IPS DF 4.7 (cell line): ENCODE data around the gene CCDC102A.
A peak's percentile ranks its signal among the peaks of the same experiment; 100 is the strongest.

Source experiments
- DNase-seq: peaks from one replicate; pipeline ENCODE4 v3.0.0-alpha.2; 2013; ENCODE audit warnings: low spot score; ENCODE audit errors: extremely low read depth

The CCDC102A gene

GRCh38 chr16:57479205-57479975, 57.0 kb downstream of the CCDC102A start:
- DNase-seq: no peak

DNA sequence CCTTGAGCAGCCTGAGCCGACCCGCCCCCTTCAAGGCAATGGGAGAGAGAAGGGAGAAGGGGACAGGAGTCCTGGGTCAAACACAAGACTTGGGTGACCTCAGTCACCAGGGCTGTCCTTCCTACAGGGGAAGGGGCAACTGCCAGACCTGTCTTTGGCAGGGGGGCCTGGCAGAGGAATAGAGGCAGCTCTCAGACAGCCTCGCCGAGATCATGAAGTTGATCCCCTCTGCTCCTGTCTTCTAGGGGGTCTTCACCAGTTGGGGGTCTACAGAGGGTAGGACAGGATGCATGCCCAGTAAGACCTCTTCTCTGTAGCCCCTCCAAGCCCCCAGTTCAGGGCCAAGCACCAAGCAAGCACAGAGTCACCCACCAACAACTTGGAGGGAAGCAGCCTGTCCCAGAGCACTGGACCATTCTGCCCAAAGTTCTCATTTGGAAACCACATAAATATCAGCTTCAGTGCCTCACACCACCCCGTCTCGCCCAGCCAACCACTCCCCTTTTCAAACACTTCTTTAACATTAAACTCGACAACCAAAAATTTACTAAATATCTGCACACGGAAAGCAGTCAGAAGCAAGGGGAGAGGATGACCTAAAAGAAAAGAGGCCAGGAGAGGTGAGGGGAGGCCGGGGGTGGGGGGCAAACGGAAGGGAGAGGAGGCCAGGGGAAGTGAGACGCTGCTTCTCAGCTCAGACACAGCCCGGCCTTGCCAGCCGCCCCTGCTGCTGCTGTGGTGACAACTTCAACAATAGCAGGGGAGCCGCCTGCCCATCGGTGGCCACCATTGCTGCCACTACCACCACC, 57.8 kb downstream of the CCDC102A start:
- DNase-seq: no peak

GRCh38 chr16:57477531-57478202, 58.7 kb downstream of the CCDC102A start:
- DNase-seq: no peak

GRCh38 chr16:57476546-57477410, 59.6 kb downstream of the CCDC102A start:
- DNase-seq: no peak

DNA sequence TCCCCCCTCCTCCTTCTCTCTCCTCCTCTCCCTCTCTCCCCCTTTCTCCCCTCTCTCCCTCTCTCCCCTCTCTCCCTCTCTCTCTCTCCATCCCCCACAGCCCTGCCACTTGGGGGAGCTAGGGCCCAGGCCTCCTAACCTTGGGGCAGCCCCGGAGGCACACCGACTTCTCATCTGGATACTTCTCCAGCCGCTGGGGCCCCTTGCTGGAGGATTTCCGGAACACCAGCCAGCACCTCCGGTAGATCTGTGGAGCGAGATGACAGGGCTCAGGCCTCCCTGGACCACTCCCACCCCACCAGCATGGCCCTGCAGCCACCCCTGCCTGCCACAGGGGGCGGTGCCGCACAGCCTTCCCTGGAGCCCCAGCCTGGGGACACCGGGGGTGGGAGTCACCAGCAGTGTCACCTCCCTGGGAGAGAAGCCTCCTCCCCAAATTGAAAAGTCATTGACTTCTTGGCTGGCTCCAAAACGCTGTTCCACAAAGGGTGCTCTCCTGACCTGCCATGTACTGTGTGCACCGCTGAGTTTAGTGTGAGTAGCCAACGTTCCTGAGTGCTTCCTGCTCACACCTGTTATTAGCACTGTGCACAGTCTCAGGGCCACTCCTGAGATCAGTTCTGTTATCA, 60.5 kb downstream of the CCDC102A start:
- peak; percentile 87 for DNase-seq

DNA sequence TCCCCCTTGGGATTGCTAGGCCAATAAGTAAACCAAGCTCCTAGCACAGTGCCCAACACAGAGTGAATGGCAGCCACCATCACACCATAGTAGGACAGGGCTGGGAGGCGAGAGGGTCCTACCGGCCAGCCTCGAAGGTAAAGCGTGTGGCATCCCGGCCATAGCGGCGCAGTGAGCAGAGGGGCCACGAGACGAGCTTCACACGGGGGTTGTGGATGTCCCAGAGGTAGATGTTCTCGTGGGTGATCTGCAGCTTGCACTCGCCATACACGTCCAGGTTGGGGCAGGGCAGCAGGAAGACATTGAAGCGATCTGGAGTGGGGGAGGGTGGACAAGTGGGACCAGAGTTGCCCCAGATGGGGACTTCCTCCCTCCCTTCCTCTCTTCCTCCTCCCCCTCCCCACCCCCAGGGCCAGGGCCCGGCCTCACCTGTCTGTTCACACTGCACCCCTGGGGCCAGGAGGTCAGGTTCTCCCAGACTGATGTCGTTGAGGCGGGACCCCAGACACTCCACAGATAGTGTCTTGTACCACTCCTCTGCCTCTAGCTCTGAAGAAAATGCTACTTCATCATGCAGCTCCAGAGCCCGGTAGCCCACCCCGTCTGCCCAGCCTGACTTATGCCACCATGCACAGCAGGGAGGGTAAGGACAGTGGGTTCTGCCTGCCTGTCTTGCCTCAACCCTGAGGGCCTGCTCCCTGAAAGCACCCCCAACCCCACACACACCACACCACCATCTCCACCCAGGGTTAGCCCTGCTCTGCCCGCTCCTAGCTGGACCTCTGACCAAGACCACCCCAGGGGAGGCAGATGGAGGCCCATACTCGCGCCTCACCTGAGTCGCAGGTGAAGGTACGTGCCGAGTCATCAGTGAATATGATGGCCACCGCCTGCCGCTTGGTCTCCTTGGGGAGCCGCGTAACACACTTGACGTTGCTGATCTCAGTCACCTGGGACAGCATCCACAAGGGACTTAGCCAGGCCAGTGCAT, 61.4 kb downstream of the CCDC102A start:
- DNase-seq: no peak

GRCh38 chr16:57473906-57474305, 62.5 kb downstream of the CCDC102A start:
- no peak for DNase-seq

GRCh38 chr16:57473176-57473840, 63.1 kb downstream of the CCDC102A start:
- no peak for DNase-seq

DNA sequence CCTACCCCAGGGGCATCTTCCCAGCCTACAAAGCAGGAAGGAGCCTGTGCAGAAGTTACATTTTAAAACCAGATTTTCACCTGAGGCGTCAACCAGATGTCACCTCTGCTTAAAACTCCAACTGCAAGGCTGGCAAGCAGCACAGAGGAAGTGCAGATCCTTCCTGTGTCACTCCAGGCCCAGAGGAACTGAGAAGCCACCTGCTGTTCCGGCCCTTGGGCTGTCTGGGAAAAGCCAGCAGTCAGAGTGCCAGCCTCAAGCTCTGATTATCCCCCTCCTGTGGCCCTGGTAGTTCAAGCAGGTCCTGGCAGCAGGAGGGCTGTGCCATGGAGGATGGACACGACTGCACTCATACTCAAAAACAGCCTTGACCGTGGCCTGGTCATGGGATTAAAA, 63.7 kb downstream of the CCDC102A start:
- no peak for DNase-seq

GRCh38 chr16:57471852-57472664, 64.3 kb downstream of the CCDC102A start:
- no peak for DNase-seq

- no peak for DNase-seq
These were observed 65.2 kb downstream of the CCDC102A start for GRCh38 chr16:57471209-57471608.

DNA sequence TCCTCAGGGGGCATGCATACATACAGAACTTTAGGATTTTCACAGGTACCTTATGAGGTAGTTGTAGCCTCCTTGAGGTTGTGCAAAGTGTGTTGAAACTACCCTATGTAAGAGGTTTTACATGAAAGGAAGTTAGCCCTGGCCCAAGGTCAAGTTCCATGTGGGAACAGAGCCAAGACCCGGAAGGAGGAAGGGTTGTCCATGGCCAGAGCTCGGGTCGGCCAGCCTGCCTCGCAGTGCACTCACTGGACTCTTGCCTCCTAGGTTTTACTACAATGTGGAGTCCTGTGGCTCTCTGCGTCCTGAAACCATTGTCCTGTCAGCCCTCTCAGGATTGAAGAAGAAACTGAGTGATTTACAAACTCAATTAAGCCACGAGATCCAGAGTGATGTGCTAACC, 65.7 kb downstream of the CCDC102A start:
- DNase-seq: no peak

- DNase-seq: no peak
These were observed 66.4 kb downstream of the CCDC102A start for GRCh38 chr16:57469917-57470470.

DNA sequence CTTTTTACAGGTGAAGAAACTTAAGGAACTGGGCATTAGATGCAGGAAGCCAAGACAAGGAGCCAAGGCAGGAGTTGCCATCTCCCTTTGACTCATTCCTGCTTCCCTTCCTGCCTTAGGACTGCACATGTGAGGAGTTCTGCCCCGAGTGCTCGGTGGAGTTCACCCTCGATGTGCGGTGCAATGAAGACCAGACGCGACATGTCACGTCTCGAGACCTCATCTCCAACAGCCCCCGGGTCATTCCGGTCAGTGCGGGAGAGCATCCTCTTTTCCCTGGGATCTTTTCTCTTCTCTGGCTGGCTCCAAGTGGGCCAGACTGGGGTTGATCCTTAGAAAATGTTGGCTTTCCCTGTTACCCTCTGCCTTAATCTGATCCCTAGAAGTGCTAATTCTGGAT, 67.3 kb downstream of the CCDC102A start:
- DNase-seq: no peak

- no peak for DNase-seq
These were observed 68.0 kb downstream of the CCDC102A start for GRCh38 chr16:57468346-57468745.

DNA sequence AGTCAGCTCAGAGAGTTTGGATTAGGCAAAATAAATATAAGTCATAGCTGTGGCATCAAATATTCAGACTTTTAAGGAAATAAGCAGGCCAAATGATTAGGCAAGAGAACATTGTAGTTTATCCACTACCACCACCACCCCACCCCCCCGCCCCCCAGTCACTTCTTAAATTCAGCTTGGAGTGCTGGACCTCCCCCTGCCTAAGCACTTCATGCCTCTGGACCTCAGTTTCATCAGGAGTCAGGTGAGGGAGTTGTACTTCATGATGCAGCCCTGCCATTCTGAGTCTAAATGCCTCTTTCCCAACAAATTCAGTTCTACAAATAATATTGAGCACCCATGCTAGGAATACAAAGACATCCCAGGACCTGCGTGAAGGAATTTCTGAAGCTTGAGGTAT, 71.8 kb downstream of the CCDC102A start:
- no peak for DNase-seq

- no peak for DNase-seq
These were observed 73.4 kb downstream of the CCDC102A start for GRCh38 chr16:57462978-57463362.
